GM12878 (cell line): Measurements from ENCODE around the gene CTCFL. TPM values are rescaled to one million over a fixed set of nuclear protein-coding genes. Genes with fewer than 3 reads are reported as not detected.
A peak's percentile ranks its signal among the peaks of the same experiment; 100 is the strongest.

Experiments
- ATF7 ChIP-seq: fragments of 450-650 bp; IDR thresholded peaks from 2 replicates; pipeline ENCODE4 v1.6.1; 2016; ENCODE audit warnings: low read depth, mild to moderate bottlenecking
- CBFB ChIP-seq: IDR thresholded peaks from 2 replicates; pipeline ENCODE4 v1.6.1; 2016; ENCODE audit warnings: antibody characterized with exemption, low read depth
- HCFC1 ChIP-seq: fragments of 150-350 bp; IDR thresholded peaks from 2 replicates; pipeline ENCODE4 v1.6.1; 2014; ENCODE audit warnings: low read length
- IKZF2 ChIP-seq, 2 experiments: fragments of 450-650 bp; IDR thresholded peaks; 2 replicates each; pipeline ENCODE4 v1.6.1; 2017; ENCODE audit warnings: mild to moderate bottlenecking in 2 of 2, moderate library complexity in 2 of 2
- KLF5 ChIP-seq: fragments of 450-650 bp; IDR thresholded peaks from 2 replicates; pipeline ENCODE4 v1.6.1; 2014; ENCODE audit warnings: mild to moderate bottlenecking; ENCODE audit not compliant: partially characterized antibody
- MEF2A ChIP-seq: IDR thresholded peaks from 2 replicates; pipeline ENCODE4 v1.6.1; 2011; ENCODE audit warnings: low read depth, mild to moderate bottlenecking, low read length, moderate library complexity; ENCODE audit not compliant: insufficient read depth
- NFXL1 ChIP-seq: fragments of 450-650 bp; IDR thresholded peaks from 2 replicates; pipeline ENCODE4 v1.6.1; 2017; ENCODE audit warnings: antibody characterized with exemption, mild to moderate bottlenecking, borderline replicate concordance
- NFYB ChIP-seq: IDR thresholded peaks from 2 replicates; pipeline ENCODE4 v1.6.1; 2011; ENCODE audit warnings: low read depth, mild to moderate bottlenecking, low read length, improper control_type of control experiment, moderate library complexity; ENCODE audit not compliant: insufficient read depth
- POLR2AphosphoS5 ChIP-seq: IDR thresholded peaks from 2 replicates; pipeline ENCODE4 v1.6.1; 2011; ENCODE audit warnings: mild to moderate bottlenecking, low read length, inconsistent platforms
- RAD51 ChIP-seq: fragments of 450-650 bp; IDR thresholded peaks from 2 replicates; pipeline ENCODE4 v1.6.1; 2016; ENCODE audit warnings: moderate library complexity, mild to moderate bottlenecking, inconsistent platforms
- ZZZ3 ChIP-seq: IDR thresholded peaks from 2 replicates; pipeline ENCODE4 v1.6.1; 2011; ENCODE audit warnings: low read depth; ENCODE audit not compliant: control insufficient read depth, insufficient read length
- polyA plus RNA-seq, 11 experiments: library from polyadenylated mRNA; depleted of rRNA in 4 of 11; unstranded in 6 of 11; stranded (reverse) in 5 of 11; fragments of >200 nt; fragmentation: Nextera tagmentation in 4 of 11; fragmentation: Illumina TruSeq in 1 of 11; extraction: Ambion mirVana in 4 of 11; extraction: Trizol in 1 of 11; gene quantifications; 1 replicate in 1 of 11; 2 replicates in 10 of 11; pipeline versions ENCODE4 v1.2.1 to v1.2.3, GENCODE V29; 2011 to 2016; ENCODE audit warnings: inconsistent platforms in 2 of 11, missing spikeins in 2 of 11, low read depth in 1 of 11
- total RNA-seq, 4 experiments: library from RNA; depleted of rRNA in 3 of 4; stranded (reverse); fragments of >200 nt in 3 of 4; fragmentation: Illumina TruSeq in 1 of 4; extraction: Trizol in 1 of 4; gene quantifications; 2 replicates each; pipeline versions ENCODE4 v1.2.1 to v1.2.3, GENCODE V29; 2013 to 2021
- TF ChIP-seq, protein P1 (sequence below): IDR thresholded peaks from 2 replicates; pipeline ENCODE4 v1.6.1; 2011; ENCODE audit warnings: mild to moderate bottlenecking, low read depth, low read length, moderate library complexity; ENCODE audit not compliant: insufficient replicate concordance
- TF ChIP-seq, protein P2 (sequence below): fragments of 450-650 bp; formaldehyde crosslinking; IDR thresholded peaks from 2 replicates; pipeline ENCODE4 v1.4.0; 2020; ENCODE audit warnings: mild to moderate bottlenecking, moderate library complexity
- TF ChIP-seq, protein P3 (sequence below): IDR thresholded peaks from 2 replicates; pipeline ENCODE4 v1.6.1; 2011; ENCODE audit warnings: low read depth, low read length, improper control_type of control experiment, borderline replicate concordance
- TF ChIP-seq, protein P4 (sequence below): IDR thresholded peaks from 2 replicates; pipeline ENCODE4 v1.6.1; 2012; ENCODE audit warnings: low read depth, low read length, improper control_type of control experiment
- TF ChIP-seq, protein P5 (sequence below): IDR thresholded peaks from 2 replicates; pipeline ENCODE4 v1.6.1; 2011; ENCODE audit warnings: low read depth, mild to moderate bottlenecking, low read length, moderate library complexity, borderline replicate concordance; ENCODE audit errors: extremely low read depth
- TF ChIP-seq, protein P6 (sequence below): IDR thresholded peaks from 2 replicates; pipeline ENCODE4 v1.6.1; 2012; ENCODE audit warnings: mild to moderate bottlenecking, low read depth, low read length

The CTCFL gene
- total and polyA plus RNA-seq, 10 of the 15 experiments (the other 5 are each of a cell fraction or from before 2014, with no cell fraction given): 0.06 to 0.20 (median 0.11) TPM; not detected in 4

DNA sequence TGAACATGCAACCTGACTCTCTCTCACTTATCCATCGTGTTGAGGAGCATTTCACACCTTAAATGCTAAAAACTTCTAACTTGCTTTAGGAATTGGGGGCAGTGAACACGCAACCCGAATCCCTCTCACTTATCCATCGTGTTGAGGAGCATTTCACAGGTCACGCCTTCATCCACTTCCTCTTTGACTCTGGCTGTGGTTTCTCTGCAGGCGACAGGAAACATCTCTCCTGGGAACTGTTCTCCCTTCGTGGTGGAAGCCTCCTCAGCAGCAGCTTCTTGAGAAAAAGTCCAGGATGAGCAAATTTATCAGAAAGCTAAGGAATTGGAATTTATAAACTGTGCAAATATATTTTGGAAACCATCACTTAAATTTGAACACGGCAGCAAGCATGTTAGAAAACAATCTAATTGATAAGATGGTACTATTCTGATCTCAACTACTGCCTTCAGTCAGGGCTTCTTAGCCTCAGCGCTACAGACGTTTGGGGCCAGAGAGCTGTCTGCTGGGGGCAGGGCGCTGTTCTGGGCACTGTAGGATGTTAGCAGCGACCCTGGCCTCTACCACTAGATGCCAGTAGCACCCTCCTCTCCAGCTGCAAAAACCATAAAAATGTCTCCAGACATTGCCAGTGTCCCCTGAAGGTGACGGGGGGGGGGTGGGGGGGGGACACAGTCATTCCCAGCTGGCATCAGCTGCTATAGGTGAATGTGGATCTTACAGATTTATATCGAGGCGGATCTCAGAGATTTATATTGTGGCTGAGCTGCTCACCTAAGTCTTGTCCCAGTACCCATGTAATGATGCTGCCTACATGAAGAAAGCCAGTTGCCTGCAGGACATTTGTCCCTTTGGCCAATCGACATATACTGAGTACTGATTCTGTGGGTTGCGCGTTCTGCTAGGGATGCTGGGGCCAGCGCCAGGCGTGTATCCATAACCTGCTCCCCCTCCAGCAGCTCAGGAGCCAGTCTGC lies 26.2 kb downstream of the CTCFL start (continued):
- TF ChIP-seq, protein P1, sequence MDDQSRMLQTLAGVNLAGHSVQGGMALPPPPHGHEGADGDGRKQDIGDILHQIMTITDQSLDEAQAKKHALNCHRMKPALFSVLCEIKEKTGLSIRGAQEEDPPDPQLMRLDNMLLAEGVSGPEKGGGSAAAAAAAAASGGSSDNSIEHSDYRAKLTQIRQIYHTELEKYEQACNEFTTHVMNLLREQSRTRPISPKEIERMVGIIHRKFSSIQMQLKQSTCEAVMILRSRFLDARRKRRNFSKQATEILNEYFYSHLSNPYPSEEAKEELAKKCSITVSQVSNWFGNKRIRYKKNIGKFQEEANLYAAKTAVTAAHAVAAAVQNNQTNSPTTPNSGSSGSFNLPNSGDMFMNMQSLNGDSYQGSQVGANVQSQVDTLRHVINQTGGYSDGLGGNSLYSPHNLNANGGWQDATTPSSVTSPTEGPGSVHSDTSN: no peak
- no peak for TF ChIP-seq MEF2A
- peak in 1 of 2 experiments; percentile 34; a peak in 2 of 4 replicates for TF ChIP-seq IKZF2 (IDR thresholded peaks at IDR 0.05)
- TF ChIP-seq POLR2AphosphoS5: no peak
- no peak for TF ChIP-seq NFYB
- TF ChIP-seq RAD51: no peak
- no peak for TF ChIP-seq HCFC1
- no peak for TF ChIP-seq KLF5
- no peak for TF ChIP-seq CBFB
- TF ChIP-seq ATF7: no peak
- TF ChIP-seq, protein P2, sequence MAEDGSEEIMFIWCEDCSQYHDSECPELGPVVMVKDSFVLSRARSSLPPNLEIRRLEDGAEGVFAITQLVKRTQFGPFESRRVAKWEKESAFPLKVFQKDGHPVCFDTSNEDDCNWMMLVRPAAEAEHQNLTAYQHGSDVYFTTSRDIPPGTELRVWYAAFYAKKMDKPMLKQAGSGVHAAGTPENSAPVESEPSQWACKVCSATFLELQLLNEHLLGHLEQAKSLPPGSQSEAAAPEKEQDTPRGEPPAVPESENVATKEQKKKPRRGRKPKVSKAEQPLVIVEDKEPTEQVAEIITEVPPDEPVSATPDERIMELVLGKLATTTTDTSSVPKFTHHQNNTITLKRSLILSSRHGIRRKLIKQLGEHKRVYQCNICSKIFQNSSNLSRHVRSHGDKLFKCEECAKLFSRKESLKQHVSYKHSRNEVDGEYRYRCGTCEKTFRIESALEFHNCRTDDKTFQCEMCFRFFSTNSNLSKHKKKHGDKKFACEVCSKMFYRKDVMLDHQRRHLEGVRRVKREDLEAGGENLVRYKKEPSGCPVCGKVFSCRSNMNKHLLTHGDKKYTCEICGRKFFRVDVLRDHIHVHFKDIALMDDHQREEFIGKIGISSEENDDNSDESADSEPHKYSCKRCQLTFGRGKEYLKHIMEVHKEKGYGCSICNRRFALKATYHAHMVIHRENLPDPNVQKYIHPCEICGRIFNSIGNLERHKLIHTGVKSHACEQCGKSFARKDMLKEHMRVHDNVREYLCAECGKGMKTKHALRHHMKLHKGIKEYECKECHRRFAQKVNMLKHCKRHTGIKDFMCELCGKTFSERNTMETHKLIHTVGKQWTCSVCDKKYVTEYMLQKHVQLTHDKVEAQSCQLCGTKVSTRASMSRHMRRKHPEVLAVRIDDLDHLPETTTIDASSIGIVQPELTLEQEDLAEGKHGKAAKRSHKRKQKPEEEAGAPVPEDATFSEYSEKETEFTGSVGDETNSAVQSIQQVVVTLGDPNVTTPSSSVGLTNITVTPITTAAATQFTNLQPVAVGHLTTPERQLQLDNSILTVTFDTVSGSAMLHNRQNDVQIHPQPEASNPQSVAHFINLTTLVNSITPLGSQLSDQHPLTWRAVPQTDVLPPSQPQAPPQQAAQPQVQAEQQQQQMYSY: no peak
- TF ChIP-seq, protein P3, sequence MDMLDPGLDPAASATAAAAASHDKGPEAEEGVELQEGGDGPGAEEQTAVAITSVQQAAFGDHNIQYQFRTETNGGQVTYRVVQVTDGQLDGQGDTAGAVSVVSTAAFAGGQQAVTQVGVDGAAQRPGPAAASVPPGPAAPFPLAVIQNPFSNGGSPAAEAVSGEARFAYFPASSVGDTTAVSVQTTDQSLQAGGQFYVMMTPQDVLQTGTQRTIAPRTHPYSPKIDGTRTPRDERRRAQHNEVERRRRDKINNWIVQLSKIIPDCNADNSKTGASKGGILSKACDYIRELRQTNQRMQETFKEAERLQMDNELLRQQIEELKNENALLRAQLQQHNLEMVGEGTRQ: no peak
- TF ChIP-seq, protein P4, sequence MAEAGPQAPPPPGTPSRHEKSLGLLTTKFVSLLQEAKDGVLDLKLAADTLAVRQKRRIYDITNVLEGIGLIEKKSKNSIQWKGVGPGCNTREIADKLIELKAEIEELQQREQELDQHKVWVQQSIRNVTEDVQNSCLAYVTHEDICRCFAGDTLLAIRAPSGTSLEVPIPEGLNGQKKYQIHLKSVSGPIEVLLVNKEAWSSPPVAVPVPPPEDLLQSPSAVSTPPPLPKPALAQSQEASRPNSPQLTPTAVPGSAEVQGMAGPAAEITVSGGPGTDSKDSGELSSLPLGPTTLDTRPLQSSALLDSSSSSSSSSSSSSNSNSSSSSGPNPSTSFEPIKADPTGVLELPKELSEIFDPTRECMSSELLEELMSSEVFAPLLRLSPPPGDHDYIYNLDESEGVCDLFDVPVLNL: no peak
- TF ChIP-seq, protein P5, sequence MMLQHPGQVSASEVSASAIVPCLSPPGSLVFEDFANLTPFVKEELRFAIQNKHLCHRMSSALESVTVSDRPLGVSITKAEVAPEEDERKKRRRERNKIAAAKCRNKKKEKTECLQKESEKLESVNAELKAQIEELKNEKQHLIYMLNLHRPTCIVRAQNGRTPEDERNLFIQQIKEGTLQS: no peak
- no peak for TF ChIP-seq NFXL1
- TF ChIP-seq, protein P6, sequence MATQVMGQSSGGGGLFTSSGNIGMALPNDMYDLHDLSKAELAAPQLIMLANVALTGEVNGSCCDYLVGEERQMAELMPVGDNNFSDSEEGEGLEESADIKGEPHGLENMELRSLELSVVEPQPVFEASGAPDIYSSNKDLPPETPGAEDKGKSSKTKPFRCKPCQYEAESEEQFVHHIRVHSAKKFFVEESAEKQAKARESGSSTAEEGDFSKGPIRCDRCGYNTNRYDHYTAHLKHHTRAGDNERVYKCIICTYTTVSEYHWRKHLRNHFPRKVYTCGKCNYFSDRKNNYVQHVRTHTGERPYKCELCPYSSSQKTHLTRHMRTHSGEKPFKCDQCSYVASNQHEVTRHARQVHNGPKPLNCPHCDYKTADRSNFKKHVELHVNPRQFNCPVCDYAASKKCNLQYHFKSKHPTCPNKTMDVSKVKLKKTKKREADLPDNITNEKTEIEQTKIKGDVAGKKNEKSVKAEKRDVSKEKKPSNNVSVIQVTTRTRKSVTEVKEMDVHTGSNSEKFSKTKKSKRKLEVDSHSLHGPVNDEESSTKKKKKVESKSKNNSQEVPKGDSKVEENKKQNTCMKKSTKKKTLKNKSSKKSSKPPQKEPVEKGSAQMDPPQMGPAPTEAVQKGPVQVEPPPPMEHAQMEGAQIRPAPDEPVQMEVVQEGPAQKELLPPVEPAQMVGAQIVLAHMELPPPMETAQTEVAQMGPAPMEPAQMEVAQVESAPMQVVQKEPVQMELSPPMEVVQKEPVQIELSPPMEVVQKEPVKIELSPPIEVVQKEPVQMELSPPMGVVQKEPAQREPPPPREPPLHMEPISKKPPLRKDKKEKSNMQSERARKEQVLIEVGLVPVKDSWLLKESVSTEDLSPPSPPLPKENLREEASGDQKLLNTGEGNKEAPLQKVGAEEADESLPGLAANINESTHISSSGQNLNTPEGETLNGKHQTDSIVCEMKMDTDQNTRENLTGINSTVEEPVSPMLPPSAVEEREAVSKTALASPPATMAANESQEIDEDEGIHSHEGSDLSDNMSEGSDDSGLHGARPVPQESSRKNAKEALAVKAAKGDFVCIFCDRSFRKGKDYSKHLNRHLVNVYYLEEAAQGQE: no peak
- no peak for TF ChIP-seq ZZZ3
